DMS153 (cell line): ENCODE data around the gene PKM.
"Not testable (repeated sequence)": the region's sequence is repeated elsewhere in the genome, so short reads cannot be mapped to it uniquely, and the experiment has no call there.

ENCODE experiments used
- DNase-seq: peaks from one replicate; lab custom pipeline; 2025; lab: John Stamatoyannopoulos, UW

The PKM gene

DNA sequence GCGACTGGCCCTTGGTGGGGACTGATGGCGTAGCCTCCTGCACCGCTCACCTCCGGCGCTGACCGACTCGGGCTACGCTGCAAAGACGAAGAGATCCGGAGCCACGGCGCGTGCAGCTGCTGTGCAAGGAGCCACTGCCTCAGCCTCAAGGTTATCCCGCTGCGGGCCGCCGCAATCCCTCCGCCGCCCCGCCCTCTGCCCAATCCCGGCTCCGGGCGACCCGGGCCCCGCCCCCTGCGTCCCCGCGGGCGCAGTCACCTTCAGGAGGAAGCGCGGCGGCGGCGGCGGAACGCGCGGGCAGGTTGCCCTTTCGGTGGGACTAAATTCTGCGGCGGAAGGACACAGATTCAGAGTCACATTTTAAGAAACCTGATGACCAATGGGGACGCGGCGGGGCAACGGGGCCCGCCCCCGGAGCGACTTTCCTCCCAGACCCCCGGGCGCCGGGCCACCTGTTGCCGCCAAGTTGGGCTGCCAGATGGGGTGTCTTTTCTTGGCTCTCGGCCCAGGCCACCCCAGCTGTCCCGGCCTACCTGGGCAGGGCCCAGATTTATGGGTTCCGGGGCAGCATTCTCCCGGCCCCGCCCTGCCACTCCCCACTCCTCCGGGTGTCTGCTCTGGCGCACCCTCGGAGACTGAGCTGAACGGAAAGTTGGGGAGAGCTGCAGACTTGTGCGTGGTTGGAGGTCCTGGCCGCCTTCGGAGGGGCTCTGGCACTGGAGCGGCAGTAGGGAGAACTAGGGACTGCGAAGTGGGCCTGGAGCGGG lies at the start of gene PKM:
Gene PKM, minus strand, starts transcription at position 125 of the 767 bp plus-strand sequence. CDS start 12,093 bp downstream, outside the sequence.
- DNase-seq = peak; percentile 88

DNA sequence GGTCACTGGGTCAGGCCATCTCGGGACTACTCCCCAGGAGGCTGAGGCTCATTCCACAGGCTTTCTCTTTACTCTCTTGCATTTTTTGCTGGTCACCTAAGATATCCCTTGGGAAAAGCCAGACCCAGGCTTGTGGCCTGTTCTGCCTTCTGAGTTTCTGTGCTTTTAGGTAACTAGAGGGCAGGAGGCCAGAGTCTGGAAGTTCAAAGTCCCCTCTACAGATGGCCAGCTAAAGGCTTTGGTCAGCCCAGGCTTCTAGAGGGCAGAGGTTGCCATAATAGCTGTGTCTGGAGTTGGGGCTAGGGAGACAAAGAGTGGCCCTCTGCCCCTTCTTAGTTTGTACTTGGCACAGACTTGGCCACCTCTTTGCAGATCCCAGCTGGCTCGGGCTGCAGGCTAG lies 49.8 kb upstream of the PKM start:
- no peak for DNase-seq

DNA sequence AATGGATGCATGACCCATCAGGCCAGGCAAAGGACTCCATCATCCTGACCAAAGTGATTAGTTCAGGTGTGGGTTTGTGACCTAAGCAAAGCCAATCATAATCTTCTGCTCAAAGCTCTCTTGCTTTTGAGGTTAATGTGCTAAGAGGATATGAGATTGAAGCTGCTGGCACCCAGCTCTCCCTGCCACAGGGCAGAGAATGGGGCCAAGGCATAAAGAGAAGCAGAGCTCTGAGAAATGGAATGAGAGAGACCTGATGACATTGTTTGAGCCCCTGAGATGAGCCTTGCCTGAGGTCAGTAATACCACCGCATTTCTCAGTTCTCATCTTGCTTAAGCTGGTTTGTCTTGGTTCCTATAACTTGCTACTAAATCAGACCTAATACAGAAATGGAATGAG lies 47.7 kb upstream of the PKM start:
- no peak for DNase-seq

DNA sequence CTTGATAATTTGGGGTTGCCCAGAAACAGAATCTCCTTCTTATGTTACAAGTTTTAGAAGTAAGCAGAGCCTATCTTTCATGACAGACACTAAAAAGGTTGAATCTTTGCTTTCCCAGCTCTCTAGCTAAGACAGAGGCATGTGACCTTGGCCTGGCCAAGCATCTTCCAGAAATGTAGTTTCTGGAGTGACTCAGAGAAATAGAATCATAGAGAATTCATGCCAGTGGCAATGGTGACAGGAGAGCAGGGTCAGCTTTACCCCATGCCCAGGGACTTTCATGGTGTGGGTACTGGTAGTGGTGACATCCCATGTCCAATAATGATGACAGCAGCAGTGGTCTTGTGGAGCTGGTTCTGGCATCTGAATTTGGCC lies 45.3 kb upstream of the PKM start:
- DNase-seq = no peak

DNA sequence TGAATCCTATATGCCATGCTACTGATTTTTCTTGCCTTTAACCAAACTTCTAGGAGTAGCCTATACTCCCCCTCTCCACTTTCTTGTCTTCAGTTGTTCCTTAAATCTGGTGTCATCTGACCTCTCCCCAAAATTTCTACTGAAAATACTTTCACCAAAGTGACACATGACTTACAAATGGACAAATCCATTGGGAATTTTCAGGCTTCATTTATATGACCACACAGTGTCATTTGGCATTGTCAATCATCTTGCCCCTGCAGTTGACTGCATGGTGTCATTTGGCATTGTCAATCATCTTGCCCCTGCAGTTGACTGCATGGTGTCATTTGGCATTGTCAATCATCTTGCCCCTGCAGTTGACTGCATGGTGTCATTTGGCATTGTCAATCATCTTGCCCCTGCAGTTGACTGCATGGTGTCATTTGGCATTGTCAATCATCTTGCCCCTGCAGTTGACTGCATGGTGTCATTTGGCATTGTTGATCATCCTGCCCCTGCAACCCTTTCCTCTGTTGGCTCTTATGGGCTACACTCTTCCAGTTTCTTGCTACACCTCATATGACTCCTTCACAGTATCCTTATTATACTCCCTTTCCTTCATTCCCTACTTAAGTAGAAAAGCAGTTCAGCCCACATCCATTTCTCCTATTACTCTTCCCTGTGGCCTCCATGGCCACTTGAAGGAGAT lies 44.8 kb upstream of the PKM start:
- not testable (repeated sequence) for DNase-seq

DNA sequence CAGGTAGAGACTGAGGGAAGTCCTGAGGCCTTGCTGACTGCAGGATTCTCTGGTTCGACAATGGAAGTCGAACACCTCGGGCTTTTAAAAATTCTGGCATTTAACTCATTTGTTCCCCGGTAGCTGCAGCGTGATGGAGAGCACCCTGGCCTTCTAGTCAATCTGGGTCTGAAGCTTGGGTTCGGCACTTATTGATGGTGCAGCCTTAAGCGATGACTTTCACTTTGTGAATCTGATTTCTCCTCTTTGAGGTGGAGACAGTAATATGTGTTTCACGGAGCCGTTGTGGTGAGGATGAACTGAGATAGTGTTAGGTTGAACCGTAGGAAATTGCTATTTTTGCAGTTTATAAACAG lies 42.0 kb upstream of the PKM start:
- no peak for DNase-seq

DNA sequence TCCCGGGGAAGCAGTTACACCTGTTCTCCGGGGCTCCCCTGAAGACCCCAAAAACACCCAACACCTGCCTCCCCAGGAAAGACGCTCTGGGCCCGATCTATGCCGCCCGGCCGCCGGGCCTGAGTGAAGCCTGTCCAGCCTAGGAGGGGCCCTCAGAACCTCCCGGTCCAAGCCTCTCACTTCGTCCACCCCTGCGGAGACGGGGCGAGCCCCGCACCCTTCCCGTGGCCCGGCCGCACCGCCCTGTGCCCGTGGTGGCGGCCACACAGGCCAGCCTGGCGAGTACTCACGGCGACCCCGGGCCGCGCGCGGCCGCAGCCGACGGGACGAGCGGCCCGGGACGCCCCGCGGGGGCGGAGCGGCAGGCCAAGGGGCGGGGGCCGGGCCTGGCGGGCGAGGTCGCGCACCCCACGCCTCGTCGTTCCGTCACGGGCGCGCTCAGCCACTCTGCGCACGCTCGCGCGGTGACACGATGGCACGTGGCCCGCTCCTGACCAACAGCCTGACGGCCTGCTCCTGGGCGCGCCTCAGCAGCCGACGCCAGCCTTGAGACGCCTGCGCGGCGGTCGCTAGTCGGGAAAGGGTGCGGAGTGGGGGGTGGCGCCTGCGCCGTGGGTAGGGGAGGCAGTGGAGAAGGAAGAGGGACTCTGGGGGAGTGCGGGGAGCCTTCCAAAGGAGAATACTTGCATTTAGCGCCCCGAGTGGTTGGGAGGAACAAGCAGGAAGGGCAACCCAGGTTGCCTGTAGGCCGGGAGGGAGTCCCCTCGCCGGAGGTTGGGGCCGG lies 41.4 kb upstream of the PKM start, which contains the start of gene PARP6:
Gene PARP6, minus strand, starts transcription at position 342 of the 784 bp plus-strand sequence. CDS start 5,077 bp downstream, outside the sequence.
- DNase-seq = peak; percentile 89

DNA sequence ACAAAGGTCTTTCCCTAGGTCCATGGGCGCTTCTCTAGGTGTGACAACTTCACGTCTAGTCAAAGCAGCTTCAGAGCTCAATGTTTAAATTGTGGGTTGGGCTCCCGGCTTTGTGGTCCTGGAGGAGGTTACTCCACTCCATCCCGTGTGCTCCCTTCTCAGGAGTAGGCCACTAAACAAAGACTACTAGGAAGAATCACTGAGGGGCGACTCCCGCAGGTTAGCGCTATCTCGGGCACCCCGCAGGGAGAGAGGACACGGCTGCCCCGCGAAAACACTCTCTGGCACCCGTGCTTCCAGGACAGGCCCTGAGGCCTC lies 40.9 kb upstream of the PKM start:
- DNase-seq = no peak

DNA sequence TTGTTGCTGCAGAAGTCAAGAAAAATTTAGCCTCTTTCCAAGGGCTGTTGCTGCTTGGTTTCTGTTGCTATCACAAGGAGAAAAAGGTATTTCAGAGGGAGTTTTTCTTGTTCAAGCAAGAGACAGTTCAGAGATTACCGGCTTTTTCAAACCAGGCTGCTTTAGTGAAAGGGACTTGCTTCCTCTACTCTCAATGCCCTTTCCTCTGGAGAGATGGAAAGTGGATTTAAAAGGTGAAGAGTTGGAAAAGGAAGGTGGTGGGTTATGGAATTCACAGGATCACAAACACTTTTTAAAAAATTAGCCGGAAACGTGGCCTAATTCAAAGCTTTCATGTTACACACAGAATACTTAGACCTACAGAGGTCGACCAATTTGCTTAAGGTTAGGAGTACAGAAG lies 40.2 kb upstream of the PKM start:
- no peak for DNase-seq

DNA sequence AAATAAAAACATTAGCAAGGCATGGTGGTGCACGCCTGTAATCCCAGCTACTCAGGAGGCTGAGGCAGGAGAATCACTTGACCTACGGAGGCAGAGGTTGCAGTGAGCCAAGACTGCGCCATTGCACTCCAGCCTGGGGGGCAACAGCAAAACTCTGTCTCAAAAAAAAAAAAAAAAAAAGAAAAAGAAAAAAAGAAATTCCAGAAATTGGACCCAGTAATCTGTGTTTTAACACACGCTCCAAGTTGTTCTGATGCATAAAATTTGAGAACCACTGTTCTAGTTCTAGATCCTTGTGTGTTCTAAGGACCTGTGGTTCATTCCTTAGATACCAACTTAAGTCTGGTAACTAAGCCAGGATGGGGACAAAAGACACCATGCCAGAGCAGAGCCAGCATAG lies 38.7 kb upstream of the PKM start:
- no peak for DNase-seq

DNA sequence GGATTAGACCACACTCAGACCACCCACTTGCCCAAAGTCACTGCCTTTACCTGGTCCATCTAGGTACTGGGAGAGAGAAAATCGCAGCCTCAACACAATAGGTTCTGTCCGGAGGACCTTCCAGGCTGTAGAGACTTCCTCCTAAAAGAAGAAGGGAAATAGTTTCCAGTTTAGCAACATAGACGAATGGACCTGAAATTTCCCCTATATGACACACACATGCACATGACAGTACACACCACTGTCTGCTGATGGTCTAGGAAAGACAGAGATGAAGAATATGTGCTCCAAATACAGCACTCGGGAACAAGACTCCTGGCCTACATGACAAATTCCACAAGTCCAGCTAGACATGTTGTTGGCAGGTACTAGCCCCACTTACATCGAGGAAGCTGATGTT lies 34.0 kb upstream of the PKM start:
- no peak for DNase-seq

DNA sequence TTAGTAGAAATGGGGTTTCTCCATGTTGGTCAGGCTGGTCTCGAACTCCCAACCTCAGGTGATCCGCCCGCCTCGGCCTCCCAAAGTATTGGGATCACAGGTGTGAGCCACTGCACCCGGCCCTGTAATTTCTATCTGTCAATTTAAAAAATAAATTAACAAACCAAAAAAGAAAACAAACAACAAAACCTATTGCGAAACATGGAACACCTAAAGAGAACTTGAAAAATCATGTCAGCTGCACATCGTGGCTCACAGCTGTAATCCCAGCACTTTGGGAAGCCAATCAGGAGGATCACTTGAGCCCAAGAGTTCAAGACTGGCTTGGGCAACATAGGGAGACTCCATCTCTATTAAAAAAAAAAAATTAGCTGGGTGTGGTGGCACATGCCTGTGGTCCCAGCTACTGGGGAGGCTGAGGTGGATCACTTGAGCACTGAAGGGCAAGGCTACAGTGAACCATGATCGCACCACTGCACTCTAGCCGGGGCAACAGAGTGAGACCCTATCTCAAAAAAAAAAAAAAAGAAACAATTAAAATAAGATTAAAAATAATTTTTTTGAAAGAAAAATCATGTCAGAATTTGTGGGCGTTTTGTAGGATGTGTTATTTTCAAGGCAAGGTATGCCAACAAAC lies 21.8 kb upstream of the PKM start:
- no peak for DNase-seq

DNA sequence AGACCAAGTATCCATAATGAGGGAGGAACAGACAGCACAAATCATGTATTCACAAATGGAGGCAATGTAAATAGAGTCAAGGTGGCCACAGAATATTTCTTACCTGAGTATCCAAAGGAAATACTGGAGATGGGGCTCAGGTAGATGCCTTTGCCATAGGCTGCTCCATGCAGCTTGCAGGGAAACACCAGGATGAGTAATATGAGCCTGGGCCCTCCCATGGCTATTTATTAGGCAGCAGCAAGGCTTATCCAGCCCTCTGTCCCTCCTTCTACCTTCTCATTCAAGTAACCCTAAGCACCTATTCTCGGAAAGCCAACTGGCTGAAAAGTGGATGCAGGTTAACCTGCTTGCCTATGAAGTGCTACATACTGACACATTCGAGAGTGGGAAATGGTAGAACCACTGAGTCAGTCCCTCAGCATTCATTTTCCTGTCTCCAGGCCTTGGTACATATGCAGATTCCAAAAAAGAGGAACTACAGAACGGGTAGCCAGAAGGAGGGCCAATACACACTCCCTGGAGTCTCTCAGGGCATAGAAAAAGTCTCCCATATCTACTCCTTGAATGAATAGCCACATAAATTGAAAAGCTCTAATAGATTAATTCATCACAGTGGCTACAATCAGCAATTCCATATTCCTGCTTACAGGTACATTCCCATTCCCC lies 18.3 kb upstream of the PKM start:
- no peak for DNase-seq

DNA sequence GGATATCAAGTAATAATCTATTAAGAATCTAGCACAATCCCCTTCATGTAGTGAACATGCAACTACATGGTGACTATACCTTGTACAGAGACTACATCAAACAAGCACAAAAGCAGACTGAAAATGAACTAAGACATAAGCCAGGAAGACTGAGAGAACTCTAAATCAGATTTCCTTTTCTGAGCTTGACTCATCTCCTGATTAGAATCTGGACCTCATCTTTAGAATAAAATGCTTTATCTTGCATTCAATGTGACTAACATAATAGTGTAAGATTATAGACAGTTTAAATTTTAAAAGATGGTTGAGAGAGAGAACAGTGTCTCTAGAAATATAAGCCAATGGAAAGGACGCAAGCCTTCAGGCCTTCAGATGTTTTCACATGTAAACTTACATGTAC lies 17.5 kb upstream of the PKM start:
- no peak for DNase-seq

DNA sequence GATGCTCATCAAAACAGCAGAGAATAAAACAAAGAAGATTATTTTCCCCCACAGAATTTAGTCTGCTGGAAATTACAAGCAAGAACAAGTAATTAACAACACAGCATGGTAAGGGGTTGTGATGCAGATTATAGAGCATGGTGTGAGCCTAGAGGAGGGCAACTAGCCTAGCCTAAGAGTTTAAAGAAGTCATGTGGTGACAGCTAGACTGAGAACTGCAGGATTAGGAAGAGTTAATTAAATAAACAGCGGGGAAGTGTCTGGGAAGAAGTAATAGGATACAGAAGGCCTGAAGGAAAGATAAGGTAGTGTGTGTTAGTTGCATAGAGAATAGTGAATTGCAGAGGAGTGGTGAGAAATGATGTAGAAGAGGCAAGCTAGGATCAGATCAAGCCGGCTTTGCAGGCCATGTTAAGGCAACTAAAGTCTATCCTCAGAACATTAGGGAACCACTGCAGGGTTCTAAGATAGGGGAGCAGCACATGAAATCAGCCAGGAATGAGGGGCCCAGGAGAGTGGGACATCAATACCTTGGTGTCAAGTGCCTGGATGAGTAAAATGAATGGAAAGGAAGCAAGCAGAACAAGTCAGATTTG lies 11.9 kb upstream of the PKM start:
- DNase-seq = no peak

DNA sequence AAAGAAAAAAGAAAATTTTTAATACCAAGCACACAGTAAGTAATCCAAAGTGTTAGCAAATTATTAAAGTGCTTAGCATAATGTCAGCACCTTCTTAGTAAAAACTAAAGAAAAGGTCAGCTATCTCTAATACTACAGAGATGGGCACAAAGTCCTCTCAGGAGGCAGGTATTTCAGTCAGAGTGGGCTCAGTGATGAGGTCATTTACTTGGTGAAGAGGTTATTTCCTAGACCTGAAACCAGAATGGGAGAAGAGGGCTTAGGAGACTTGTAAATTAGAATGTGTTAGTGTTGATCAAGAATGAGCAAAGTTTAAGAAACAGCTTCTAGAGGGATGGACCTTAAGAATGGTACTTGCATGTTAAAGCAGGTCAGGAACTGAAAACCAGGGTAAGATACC lies 8.7 kb upstream of the PKM start:
- no peak for DNase-seq

DNA sequence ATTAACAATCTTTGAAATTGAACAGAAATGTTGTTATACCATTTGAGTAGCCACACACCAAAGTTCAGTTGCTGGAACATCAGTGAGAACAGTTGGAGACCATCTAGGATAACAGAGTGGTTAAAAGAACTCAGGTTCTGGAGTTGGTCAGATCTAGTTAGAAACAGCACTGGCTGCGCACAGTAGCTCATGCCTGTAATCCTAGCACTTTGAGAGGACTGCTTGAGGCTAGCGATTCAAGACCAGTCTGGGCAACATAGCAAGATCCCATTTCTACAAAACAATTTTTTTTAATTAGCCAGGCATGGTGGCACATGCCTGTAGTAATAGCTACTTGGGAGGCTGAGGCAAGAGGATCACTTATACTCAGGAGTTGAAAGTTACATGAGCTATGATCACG lies 7.6 kb upstream of the PKM start:
- DNase-seq = no peak

DNA sequence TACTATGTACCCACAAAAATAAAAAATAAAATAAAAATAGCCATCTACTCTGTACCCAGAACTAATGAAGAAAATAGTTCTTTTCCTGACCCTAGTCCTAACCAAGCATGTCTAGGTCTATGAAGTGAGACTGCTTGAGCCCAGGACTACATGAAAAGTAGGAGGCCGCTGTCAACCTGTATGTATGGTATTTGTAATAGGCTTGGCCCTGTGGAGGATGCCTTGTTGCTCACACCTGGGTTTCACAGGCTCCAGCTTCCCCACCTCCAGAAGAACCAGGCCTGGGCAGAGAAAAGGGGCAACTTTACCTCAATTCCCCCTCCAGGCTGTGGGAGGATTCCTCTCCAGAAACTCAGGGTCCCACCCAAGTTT lies 6.8 kb upstream of the PKM start:
- DNase-seq = no peak

DNA sequence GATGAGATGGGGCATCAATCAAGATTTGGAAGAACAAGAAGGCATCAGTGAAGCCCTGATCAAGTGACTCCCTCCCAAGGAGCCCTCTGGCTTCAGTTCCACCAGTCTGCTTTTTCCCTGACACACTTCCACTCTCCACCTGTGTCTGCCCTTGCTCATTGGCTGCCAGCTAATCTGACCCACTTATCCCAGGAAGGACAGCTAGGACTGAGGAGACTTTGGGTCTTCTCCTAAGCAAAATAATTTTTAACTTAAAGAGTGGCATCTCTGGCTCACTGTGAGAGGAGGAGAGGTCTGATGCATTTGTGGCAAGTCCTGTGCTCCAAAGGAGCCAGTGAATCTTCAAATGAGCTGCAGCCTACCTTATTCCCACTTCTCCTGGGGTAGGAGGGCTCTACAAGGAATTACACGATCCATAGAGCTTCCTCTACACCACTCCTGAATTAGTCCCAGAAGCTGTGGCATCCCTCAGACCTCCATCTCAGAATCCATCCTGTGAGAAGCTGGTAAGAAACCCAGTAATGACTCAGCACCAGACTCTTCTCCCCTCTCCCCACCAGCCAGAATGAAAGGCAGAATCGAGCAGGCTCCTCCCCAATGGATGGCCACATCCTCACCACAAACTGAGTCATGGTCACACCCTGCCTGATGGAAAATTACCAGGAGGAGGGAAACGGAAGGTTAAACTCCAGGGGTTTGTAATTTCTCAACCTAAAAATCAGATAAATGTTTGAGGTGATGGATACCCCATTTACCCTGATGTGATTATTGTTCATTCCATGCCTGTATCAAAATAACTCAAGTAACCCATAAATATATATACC lies 6.3 kb upstream of the PKM start:
- DNase-seq = no peak

DNA sequence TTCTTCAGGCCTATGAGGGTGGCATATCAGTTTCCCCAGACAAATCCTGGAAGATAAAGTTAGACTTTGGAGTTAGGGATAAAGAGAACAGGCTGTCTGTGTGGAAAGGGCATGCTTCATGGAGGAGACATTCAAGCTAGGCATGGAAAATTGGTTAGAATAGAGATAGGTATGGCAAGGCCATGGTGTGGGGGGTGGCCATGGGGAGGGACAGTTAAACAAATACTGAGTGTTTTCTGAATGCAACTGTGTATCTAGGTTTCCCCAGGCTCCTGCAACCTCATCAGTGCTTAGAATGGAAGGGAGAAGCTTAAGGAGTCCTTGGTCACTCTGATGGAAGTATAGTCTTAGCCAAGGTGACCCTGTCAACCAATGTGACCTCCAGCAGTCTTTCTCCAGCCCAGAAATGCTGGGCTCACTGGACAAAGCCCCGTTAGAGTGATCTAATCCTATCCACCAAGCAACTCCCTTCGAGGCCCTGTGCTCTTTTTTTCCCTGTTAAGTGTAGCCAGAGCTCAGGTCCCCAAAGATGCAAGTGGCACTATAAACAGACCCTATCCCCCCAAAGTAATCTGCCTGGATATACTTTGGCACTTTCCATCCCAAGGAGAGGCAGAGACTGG lies 5.5 kb upstream of the PKM start:
- DNase-seq = no peak
